GM19025 (cell line): ENCODE data around the gene MRPS12.

ENCODE experiments used
- ATAC-seq: cut with Tn5 transposase; IDR thresholded peaks from one replicate; pipeline ENCODE4 v1.9.1; 2021; ENCODE audit warnings: mild to moderate bottlenecking, low read depth, moderate library complexity; ENCODE audit not compliant: unreplicated experiment

MRPS12 gene

GRCh38 chr19:38970664-38971532 lies 40.2 kb downstream of the MRPS12 start:
- no peak for ATAC-seq

GRCh38 chr19:38971672-38972071 lies 40.9 kb downstream of the MRPS12 start:
- no peak for ATAC-seq

GRCh38 chr19:38974624-38975213 lies 44.0 kb downstream of the MRPS12 start:
- no peak for ATAC-seq

GRCh38 chr19:38975214-38975860 lies 44.6 kb downstream of the MRPS12 start, which contains the start of gene FBXO17:
Gene FBXO17, minus strand, starts transcription at chr19:38975742. Its CDS starts 25,423 bp downstream, at chr19:38950319.
- no peak for ATAC-seq

- ATAC-seq: no peak
Measured at GRCh38 chr19:38975861-38976271, 45.1 kb downstream of the MRPS12 start.

GRCh38 chr19:38977445-38978325 lies 46.9 kb downstream of the MRPS12 start:
- peak; percentile 81 for ATAC-seq

- ATAC-seq: no peak
Measured at GRCh38 chr19:38978326-38978689, 47.6 kb downstream of the MRPS12 start.

- no peak for ATAC-seq
Measured at GRCh38 chr19:38979812-38980211, 49.1 kb downstream of the MRPS12 start.

GRCh38 chr19:38980583-38981374 lies 50.0 kb downstream of the MRPS12 start:
- ATAC-seq: no peak
